ENCODE results near the gene WDFY2. TPM values are rescaled to one million over a fixed set of nuclear protein-coding genes. Genes with fewer than 3 reads are reported as not detected.

Gene WDFY2
- total RNA-seq, 1 donor from 2014 or later, result 11.1 TPM

DNA sequence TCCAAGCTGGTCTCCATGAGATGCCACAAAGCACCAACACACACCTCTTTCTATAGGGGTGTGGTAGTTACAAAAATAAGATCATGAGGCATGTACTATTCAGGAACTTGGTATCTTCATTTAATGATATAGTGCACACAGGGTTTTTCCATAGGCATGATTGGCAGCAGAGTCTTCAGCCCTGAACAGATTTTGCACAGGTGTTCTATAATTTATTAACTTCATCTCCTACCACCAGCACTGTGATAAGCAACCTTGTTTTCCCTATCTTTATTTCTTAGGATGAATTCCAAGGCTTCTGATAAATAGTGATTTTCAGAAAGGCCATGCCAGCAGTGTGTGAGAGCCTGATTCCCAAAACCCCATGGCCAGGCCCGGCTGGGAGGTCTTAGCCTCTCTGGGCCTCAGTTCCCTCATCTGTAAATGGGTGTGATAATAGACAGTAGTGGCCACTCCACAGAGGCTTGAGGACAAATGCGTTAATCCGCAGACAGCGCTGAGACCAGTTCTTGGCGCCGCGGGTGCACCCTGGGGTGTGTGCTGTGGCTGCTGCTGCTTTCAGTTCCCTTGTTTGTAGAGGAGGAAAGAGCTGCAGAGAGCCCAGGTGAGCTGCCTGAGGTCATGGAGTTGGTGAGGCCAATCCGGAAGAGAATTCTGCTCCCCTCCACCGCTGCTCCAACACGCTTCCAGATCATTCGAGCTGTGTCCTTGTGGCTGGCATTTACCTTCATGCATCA is 186.6 kb downstream of the WDFY2 start:
- Histone ChIP-seq H3K4me3 (ENCODE audit: low read depth, low read length) (no peak overlapping the region), H3K27me3 (ENCODE audit: control insufficient read depth, insufficient read depth, low read length) (no peaks in the 10 kb centered on the region), H3K36me3 (ENCODE audit: control insufficient read depth, insufficient read depth, low read length) (peaks cover 2% of the 10 kb centered on the region)
- TF ChIP-seq, protein P1, sequence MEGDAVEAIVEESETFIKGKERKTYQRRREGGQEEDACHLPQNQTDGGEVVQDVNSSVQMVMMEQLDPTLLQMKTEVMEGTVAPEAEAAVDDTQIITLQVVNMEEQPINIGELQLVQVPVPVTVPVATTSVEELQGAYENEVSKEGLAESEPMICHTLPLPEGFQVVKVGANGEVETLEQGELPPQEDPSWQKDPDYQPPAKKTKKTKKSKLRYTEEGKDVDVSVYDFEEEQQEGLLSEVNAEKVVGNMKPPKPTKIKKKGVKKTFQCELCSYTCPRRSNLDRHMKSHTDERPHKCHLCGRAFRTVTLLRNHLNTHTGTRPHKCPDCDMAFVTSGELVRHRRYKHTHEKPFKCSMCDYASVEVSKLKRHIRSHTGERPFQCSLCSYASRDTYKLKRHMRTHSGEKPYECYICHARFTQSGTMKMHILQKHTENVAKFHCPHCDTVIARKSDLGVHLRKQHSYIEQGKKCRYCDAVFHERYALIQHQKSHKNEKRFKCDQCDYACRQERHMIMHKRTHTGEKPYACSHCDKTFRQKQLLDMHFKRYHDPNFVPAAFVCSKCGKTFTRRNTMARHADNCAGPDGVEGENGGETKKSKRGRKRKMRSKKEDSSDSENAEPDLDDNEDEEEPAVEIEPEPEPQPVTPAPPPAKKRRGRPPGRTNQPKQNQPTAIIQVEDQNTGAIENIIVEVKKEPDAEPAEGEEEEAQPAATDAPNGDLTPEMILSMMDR (IDR thresholded peaks at IDR 0.05; ENCODE audit: insufficient read depth, low read length, poor library complexity, severe bottlenecking), result no peak
- DNase-seq (ENCODE audit: low read depth), result no peak

- H3K36me3 ChIP-seq (ENCODE audit: control insufficient read depth, insufficient read depth, low read length), result peaks cover 2% of the 10 kb centered on the region
- H3K27me3 ChIP-seq (ENCODE audit: control insufficient read depth, insufficient read depth, low read length), result no peaks in the 10 kb centered on the region
- H3K4me3 ChIP-seq (ENCODE audit: low read depth, low read length), result no peak overlapping the region
- DNase-seq (ENCODE audit: low read depth), result no peak
- TF ChIP-seq, protein P1 (IDR thresholded peaks at IDR 0.05; ENCODE audit: insufficient read depth, low read length, poor library complexity, severe bottlenecking), result no peak
Measured at GRCh38 chr13:51771418-51772104, 187.3 kb downstream of the WDFY2 start.

DNA sequence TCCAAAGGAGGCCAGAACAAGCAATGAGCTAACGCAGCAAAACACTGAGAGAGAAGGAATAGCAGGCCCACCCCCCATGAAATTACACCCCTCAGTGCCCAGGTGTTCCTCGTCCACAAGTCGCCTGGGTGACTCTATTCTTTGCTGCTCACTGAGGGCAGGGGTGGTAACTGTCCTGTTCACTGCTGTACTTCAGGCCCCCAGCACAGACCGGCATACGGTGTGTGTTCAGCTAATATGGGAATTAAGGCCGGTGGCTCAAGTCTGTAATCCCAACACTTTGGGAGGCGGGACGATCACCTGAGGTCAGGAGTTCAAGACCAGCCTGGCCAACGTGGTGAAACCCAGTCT is 187.8 kb downstream of the WDFY2 start:
- Histone ChIP-seq H3K27me3 (ENCODE audit: control insufficient read depth, insufficient read depth, low read length) (no peaks in the 10 kb centered on the region), H3K4me3 (ENCODE audit: low read depth, low read length) (no peak overlapping the region), H3K36me3 (ENCODE audit: control insufficient read depth, insufficient read depth, low read length) (no peaks in the 10 kb centered on the region)
- DNase-seq (ENCODE audit: low read depth), result no peak
- TF ChIP-seq, protein P1 (IDR thresholded peaks at IDR 0.05; ENCODE audit: insufficient read depth, low read length, poor library complexity, severe bottlenecking), result no peak

DNA sequence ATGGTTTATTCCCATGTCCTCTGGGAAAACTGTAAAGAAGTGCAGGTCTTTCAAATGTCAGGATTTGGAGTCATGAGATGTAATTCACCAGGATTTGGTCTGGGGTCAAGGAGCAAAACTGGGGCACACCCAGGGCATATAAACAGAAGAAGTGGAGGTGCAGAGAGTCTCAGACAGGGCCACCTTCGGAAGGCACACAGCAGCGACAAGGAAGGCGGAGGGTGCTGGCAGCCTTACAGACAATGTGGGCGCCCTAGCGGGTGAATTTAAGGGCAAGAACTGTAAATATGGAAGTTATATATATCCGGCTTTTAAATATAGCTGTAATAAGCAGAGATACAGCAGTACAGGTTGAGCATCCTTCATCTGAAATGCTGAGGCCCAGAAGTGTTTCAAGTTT is 188.5 kb downstream of the WDFY2 start:
- DNase-seq (ENCODE audit: low read depth), result no peak
- TF ChIP-seq, protein P1 (IDR thresholded peaks at IDR 0.05; ENCODE audit: insufficient read depth, low read length, poor library complexity, severe bottlenecking), result no peak
- H3K36me3 ChIP-seq (ENCODE audit: control insufficient read depth, insufficient read depth, low read length), result no peaks in the 10 kb centered on the region
- no peak overlapping the region for H3K4me3 ChIP-seq (ENCODE audit: low read depth, low read length)
- H3K27me3 ChIP-seq (ENCODE audit: control insufficient read depth, insufficient read depth, low read length), result no peaks in the 10 kb centered on the region

DNA sequence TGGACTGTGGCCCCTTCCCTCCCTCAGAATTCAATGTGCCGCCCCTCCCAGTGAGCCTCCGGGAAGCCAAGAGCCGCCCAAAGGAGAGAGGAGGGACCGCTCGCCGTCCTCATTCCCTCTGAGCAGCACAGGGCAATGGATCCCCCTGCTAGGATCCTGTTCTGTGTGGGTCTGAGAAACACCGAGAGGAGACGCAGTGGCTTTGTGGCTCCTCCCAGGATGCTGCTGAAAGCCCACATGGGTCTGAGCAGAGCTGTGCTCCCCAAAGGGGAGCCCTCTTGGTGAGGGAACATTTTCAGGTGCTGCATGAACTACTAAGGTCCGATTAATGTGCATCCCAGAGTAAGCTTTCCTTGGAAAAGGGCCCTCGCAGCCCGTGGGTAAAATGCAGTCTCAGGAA is 189.3 kb downstream of the WDFY2 start:
- TF ChIP-seq, protein P1 (IDR thresholded peaks at IDR 0.05; ENCODE audit: insufficient read depth, low read length, poor library complexity, severe bottlenecking), result no peak
- Histone ChIP-seq H3K27me3 (ENCODE audit: control insufficient read depth, insufficient read depth, low read length) (no peaks in the 10 kb centered on the region), H3K4me3 (ENCODE audit: low read depth, low read length) (no peak overlapping the region), H3K36me3 (ENCODE audit: control insufficient read depth, insufficient read depth, low read length) (no peaks in the 10 kb centered on the region)
- no peak for DNase-seq (ENCODE audit: low read depth)
